DOHH2 (cell line): ENCODE measurements around the gene RRP12.

Experiments used
- CTCF ChIP-seq: fragments of 200-600 bp; sonication (generic); IDR thresholded peaks from one replicate; pipeline ENCODE4 v1.5.1; 2014; ENCODE audit warnings: antibody characterized with exemption, mild to moderate bottlenecking, low read depth, low read length; ENCODE audit not compliant: poor library complexity, severe bottlenecking
- EZH2phosphoT487 ChIP-seq: fragments of 200-600 bp; sonication (generic); IDR thresholded peaks from 2 replicates; pipeline ENCODE4 v1.6.1; 2017; ENCODE audit warnings: borderline replicate concordance, mild to moderate bottlenecking, antibody characterized with exemption, low read length, moderate library complexity, mixed read lengths

- no peak for TF ChIP-seq CTCF
- no peak for TF ChIP-seq EZH2phosphoT487
These were observed 15.4 kb upstream of the RRP12 start for GRCh38 chr10:97416565-97416964.
